Transverse colon (tissue), 4 donors: Measurements from ENCODE around the gene APBB2. TPM values are rescaled to one million over a fixed set of nuclear protein-coding genes. Genes with fewer than 3 reads are reported as not detected.

Experiments used
- DNase-seq: peaks from one replicate; pipeline ENCODE4 v3.0.0-alpha.2; 2019
- H3K27ac ChIP-seq, 4 donors: fragments of 200-600 bp; sonication (generic); 2 replicates each; pipeline ENCODE4 v1.5.1; 2016 to 2018; ENCODE audit warnings: inconsistent platforms in 4 of 4
- H3K27me3 ChIP-seq: fragments of 200-600 bp; sonication (generic); 2 replicates; pipeline ENCODE4 v1.5.1; 2017; ENCODE audit warnings: inconsistent platforms
- H3K36me3 ChIP-seq, 4 donors: fragments of 200-600 bp; sonication (generic); 2 replicates each; pipeline ENCODE4 v1.5.1; 2017 to 2019; ENCODE audit warnings: inconsistent platforms in 4 of 4
- H3K4me1 ChIP-seq, 4 donors: fragments of 200-600 bp; sonication (generic); 2 replicates each; pipeline ENCODE4 v1.5.1; 2017 to 2020; ENCODE audit warnings: inconsistent platforms in 4 of 4
- H3K4me3 ChIP-seq, 4 donors: fragments of 200-600 bp; sonication (generic); 1 replicate in 1 of 4; 2 replicates in 3 of 4; pipeline versions ENCODE4 v1.5.1 to v1.6.1; 2017 to 2019; ENCODE audit warnings: inconsistent platforms in 4 of 4
- H3K9me3 ChIP-seq, 2 donors: fragments of 200-600 bp; sonication (generic); 2 replicates each; pipeline ENCODE4 v1.5.1; 2017 to 2019; ENCODE audit warnings: inconsistent platforms in 2 of 2
- CTCF ChIP-seq, 5 experiments: fragments of 200-600 bp in 3 of 5; fragments of 450-650 bp in 2 of 5; sonication (generic) in 3 of 5; IDR thresholded peaks; 1 replicate in 2 of 5; 2 replicates in 3 of 5; pipeline ENCODE4 v1.5.1; 2016 to 2017; ENCODE audit warnings: antibody characterized with exemption in 5 of 5, inconsistent platforms in 3 of 5, mild to moderate bottlenecking in 2 of 5, moderate library complexity in 1 of 5
- EP300 ChIP-seq: sonication (generic); formaldehyde crosslinking; IDR thresholded peaks from one replicate; pipeline ENCODE4 v1.6.1; 2017; ENCODE audit warnings: antibody characterized with exemption, low read depth
- POLR2A ChIP-seq: fragments of 450-650 bp; IDR thresholded peaks from one replicate; pipeline ENCODE4 v1.6.1; 2016; ENCODE audit warnings: antibody characterized with exemption, mild to moderate bottlenecking, moderate library complexity
- POLR2AphosphoS5 ChIP-seq, 3 donors: sonication (generic); formaldehyde crosslinking; IDR thresholded peaks; one replicate each; pipeline ENCODE4 v1.6.1; 2016; ENCODE audit warnings: antibody characterized with exemption in 3 of 3
- WGBS, 2 donors: methylation state at CpG; one replicate each; pipeline ENCODE4 v1.1.5; 2018; ENCODE audit warnings: low coverage in 1 of 2; 5-methylcytosine and 5-hydroxymethylcytosine counted together
- in situ Hi-C, 4 donors: fragments of 200-750 bp; cut with MboI; loops; one replicate each; pipeline versions ENCODE4 v1.15.0 to v1.15.1; 2017; ENCODE audit warnings: low sequenced_read_pairs in 3 of 4, low pct_ligation_motif_present in 1 of 4, low pct_unique_long_range_greater_than_20kb in 1 of 4
- intact Hi-C: fragments of 100-400 bp; cut with DNase I; formaldehyde crosslinking; loops from one replicate; pipeline ENCODE4 v1.15.1; 2023; ENCODE audit warnings: low total_unique reads
- total RNA-seq, 4 donors: library from RNA; depleted of rRNA; stranded (reverse); fragments of >200 nt; gene quantifications; one replicate each; pipeline ENCODE4 v1.1.0, GENCODE V29; 2016

APBB2 gene
- total RNA-seq, 4 donors from 2014 or later: 37.1 to 138 (median 90.1) TPM

GRCh38 chr4:40788331-40788730, 426.0 kb downstream of the APBB2 start:
- Histone ChIP-seq H3K9me3 (no peaks in the 10 kb centered on the region), H3K27ac (no peak overlapping the region), H3K4me1 (no peaks in the 10 kb centered on the region), H3K36me3 (no peaks in the 10 kb centered on the region), H3K27me3 (no peaks in the 10 kb centered on the region), H3K4me3 (no peak overlapping the region)
- 75 to 86% methylated on average over 2 of the region's 2 CpGs for WGBS, 2 donors
- TF ChIP-seq POLR2A (no peak), EP300 (no peak), POLR2AphosphoS5 (IDR thresholded peaks at IDR 0.05) (no peak), CTCF (IDR thresholded peaks at IDR 0.05) (no peak)
- in situ Hi-C loops: no loop called here
- intact Hi-C loops: no loop called here
- DNase-seq: no peak

- Histone ChIP-seq H3K4me3 (no peak overlapping the region), H3K27ac (no peak overlapping the region), H3K36me3 (no peaks in the 10 kb centered on the region), H3K9me3 (no peaks in the 10 kb centered on the region), H3K4me1 (no peaks in the 10 kb centered on the region), H3K27me3 (no peaks in the 10 kb centered on the region)
- WGBS, 2 donors: 86 to 97% methylated on average over 1 to 12 of the region's 12 CpGs
- in situ Hi-C loops (no loop called here), intact Hi-C loops (no loop called here)
- TF ChIP-seq POLR2A: no peak
- TF ChIP-seq EP300: no peak
- DNase-seq: no peak
Measured at GRCh38 chr4:40785727-40786126, 428.6 kb downstream of the APBB2 start.

- no peak for DNase-seq
- 78 to 100% methylated on average over 1 to 2 of the region's 2 CpGs for WGBS, 2 donors
Measured at GRCh38 chr4:40782876-40783275, 431.5 kb downstream of the APBB2 start.

GRCh38 chr4:40778090-40778489, 436.3 kb downstream of the APBB2 start:
- no peak for TF ChIP-seq EP300
- TF ChIP-seq POLR2A: no peak
- TF ChIP-seq CTCF (IDR thresholded peaks at IDR 0.05): no peak
- no peaks in the 10 kb centered on the region for H3K4me1 ChIP-seq
- H3K36me3 ChIP-seq: peaks cover 0 to 8% (median 0%) of the 10 kb centered on the region in 4 donors
- DNase-seq: no peak
- no peak overlapping the region for H3K27ac ChIP-seq
- in situ Hi-C loops: no loop called here
- no peak overlapping the region for H3K4me3 ChIP-seq
- 83% methylated on average over 1 of the region's 1 CpG; no CpG with 5 or more reads in 1 of the 2 donors for WGBS, 2 donors
- intact Hi-C loops: no loop called here
- no peaks in the 10 kb centered on the region for H3K9me3 ChIP-seq
- no peaks in the 10 kb centered on the region for H3K27me3 ChIP-seq

More at GRCh38 chr4:40782876-40783275, 431.5 kb downstream of the APBB2 start:
- Histone ChIP-seq H3K27me3 (no peaks in the 10 kb centered on the region), H3K27ac (no peak overlapping the region), H3K9me3 (no peaks in the 10 kb centered on the region), H3K4me1 (no peaks in the 10 kb centered on the region), H3K36me3 (no peaks in the 10 kb centered on the region), H3K4me3 (no peak overlapping the region)
- TF ChIP-seq CTCF (IDR thresholded peaks at IDR 0.05): no peak
- no peak for TF ChIP-seq POLR2A
- TF ChIP-seq EP300: no peak
- TF ChIP-seq POLR2AphosphoS5 (IDR thresholded peaks at IDR 0.05): no peak
- in situ Hi-C loops: no loop called here
- intact Hi-C loops: no loop called here

- in situ Hi-C loops: no loop called here
- no peak for DNase-seq
- no peaks in the 10 kb centered on the region for H3K9me3 ChIP-seq
- no peaks in the 10 kb centered on the region for H3K36me3 ChIP-seq
- no peaks in the 10 kb centered on the region for H3K27me3 ChIP-seq
- no peak overlapping the region for H3K4me3 ChIP-seq
- TF ChIP-seq EP300 (no peak), CTCF (IDR thresholded peaks at IDR 0.05) (no peak), POLR2A (no peak), POLR2AphosphoS5 (IDR thresholded peaks at IDR 0.05) (no peak)
- intact Hi-C loops: no loop called here
- 57 to 81% methylated on average over 1 of the region's 1 CpG for WGBS, 2 donors
- H3K27ac ChIP-seq: no peak overlapping the region
- no peaks in the 10 kb centered on the region for H3K4me1 ChIP-seq
Measured at GRCh38 chr4:40769266-40769665, 445.1 kb downstream of the APBB2 start.
